ENCODE data around the gene CLDN9. TPM values are rescaled to one million over a fixed set of nuclear protein-coding genes. Genes with fewer than 3 reads are reported as not detected.

Gene CLDN9
- total RNA-seq, 1 experiment from 2014 or later = 0.07 TPM

- DNase-seq (ENCODE audit: low read depth) = no peak
- in situ Hi-C loops (cut with HindIII; ENCODE audit: low pct_unique_long_range_greater_than_20kb, low sequenced_read_pairs) = no loop called here
These were observed 39.6 kb upstream of the CLDN9 start for GRCh38 chr16:2973093-2973492.

- in situ Hi-C loops (cut with HindIII; ENCODE audit: low pct_unique_long_range_greater_than_20kb, low sequenced_read_pairs) = no loop called here
- no peak for DNase-seq (ENCODE audit: low read depth)
These were observed 39.0 kb upstream of the CLDN9 start for GRCh38 chr16:2973605-2974318.

- DNase-seq (ENCODE audit: low read depth) = no peak
- in situ Hi-C loops (cut with HindIII; ENCODE audit: low pct_unique_long_range_greater_than_20kb, low sequenced_read_pairs) = no loop called here
These were observed 38.2 kb upstream of the CLDN9 start for GRCh38 chr16:2974319-2975056.

GRCh38 chr16:2975161-2975795 lies 37.4 kb upstream of the CLDN9 start:
- in situ Hi-C loops (cut with HindIII; ENCODE audit: low pct_unique_long_range_greater_than_20kb, low sequenced_read_pairs) = no loop called here
- DNase-seq (ENCODE audit: low read depth) = no peak

- in situ Hi-C loops (cut with HindIII; ENCODE audit: low pct_unique_long_range_greater_than_20kb, low sequenced_read_pairs) = no loop called here
- DNase-seq (ENCODE audit: low read depth) = no peak
These were observed 36.5 kb upstream of the CLDN9 start for GRCh38 chr16:2976201-2976600.

GRCh38 chr16:2976673-2977072 lies 36.0 kb upstream of the CLDN9 start:
- in situ Hi-C loops (cut with HindIII; ENCODE audit: low pct_unique_long_range_greater_than_20kb, low sequenced_read_pairs) = no loop called here
- no peak for DNase-seq (ENCODE audit: low read depth)

GRCh38 chr16:2977440-2977839 lies 35.3 kb upstream of the CLDN9 start:
- no peak for DNase-seq (ENCODE audit: low read depth)
- in situ Hi-C loops (cut with HindIII; ENCODE audit: low pct_unique_long_range_greater_than_20kb, low sequenced_read_pairs) = no loop called here

- no peak for DNase-seq (ENCODE audit: low read depth)
- in situ Hi-C loops (cut with HindIII; ENCODE audit: low pct_unique_long_range_greater_than_20kb, low sequenced_read_pairs) = no loop called here
These were observed 33.0 kb upstream of the CLDN9 start for GRCh38 chr16:2979669-2980226.

GRCh38 chr16:2980227-2981176 lies 32.2 kb upstream of the CLDN9 start, which contains the start of gene PKMYT1:
PKMYT1 (minus strand) TSS chr16:2980446; CDS start chr16:2979657, 789 bp downstream.
- in situ Hi-C loops (cut with HindIII; ENCODE audit: low pct_unique_long_range_greater_than_20kb, low sequenced_read_pairs) = no loop called here
- peak; percentile 92 for DNase-seq (ENCODE audit: low read depth)

GRCh38 chr16:2981177-2981898 lies 31.4 kb upstream of the CLDN9 start:
- DNase-seq (ENCODE audit: low read depth) = no peak
- in situ Hi-C loops (cut with HindIII; ENCODE audit: low pct_unique_long_range_greater_than_20kb, low sequenced_read_pairs) = no loop called here

GRCh38 chr16:2981899-2982250 lies 30.8 kb upstream of the CLDN9 start:
- no peak for DNase-seq (ENCODE audit: low read depth)
- in situ Hi-C loops (cut with HindIII; ENCODE audit: low pct_unique_long_range_greater_than_20kb, low sequenced_read_pairs) = no loop called here

- no peak for DNase-seq (ENCODE audit: low read depth)
- in situ Hi-C loops (cut with HindIII; ENCODE audit: low pct_unique_long_range_greater_than_20kb, low sequenced_read_pairs) = no loop called here
These were observed 30.3 kb upstream of the CLDN9 start for GRCh38 chr16:2982402-2982801.

GRCh38 chr16:2983706-2984136 lies 29.0 kb upstream of the CLDN9 start:
- in situ Hi-C loops (cut with HindIII; ENCODE audit: low pct_unique_long_range_greater_than_20kb, low sequenced_read_pairs) = no loop called here

GRCh38 chr16:2985462-2985861 lies 27.3 kb upstream of the CLDN9 start:
- in situ Hi-C loops (cut with HindIII; ENCODE audit: low pct_unique_long_range_greater_than_20kb, low sequenced_read_pairs) = no loop called here
- DNase-seq (ENCODE audit: low read depth) = no peak

More at GRCh38 chr16:2983706-2984136, 29.0 kb upstream of the CLDN9 start:
- peak; percentile 89 for DNase-seq (ENCODE audit: low read depth)

- no peak for DNase-seq (ENCODE audit: low read depth)
- in situ Hi-C loops (cut with HindIII; ENCODE audit: low pct_unique_long_range_greater_than_20kb, low sequenced_read_pairs) = no loop called here
These were observed 26.8 kb upstream of the CLDN9 start for GRCh38 chr16:2985893-2986355.

GRCh38 chr16:2986623-2987188 lies 26.0 kb upstream of the CLDN9 start:
- no peak for DNase-seq (ENCODE audit: low read depth)

GRCh38 chr16:2987286-2987685 lies 25.4 kb upstream of the CLDN9 start:
- in situ Hi-C loops (cut with HindIII; ENCODE audit: low pct_unique_long_range_greater_than_20kb, low sequenced_read_pairs) = no loop called here
- no peak for DNase-seq (ENCODE audit: low read depth)

More at GRCh38 chr16:2986623-2987188, 26.0 kb upstream of the CLDN9 start:
- in situ Hi-C loops (cut with HindIII; ENCODE audit: low pct_unique_long_range_greater_than_20kb, low sequenced_read_pairs) = no loop called here

Data from Caki2 (cell line).